GM19035 (cell line): Measurements from ENCODE around the gene EMC6.
"Not testable (repeated sequence)": the region's sequence is repeated elsewhere in the genome, so short reads cannot be mapped to it uniquely, and the experiment has no call there.

Experiments
- ATAC-seq: cut with Tn5 transposase; IDR thresholded peaks from one replicate; pipeline ENCODE4 v1.9.1; 2021; ENCODE audit not compliant: unreplicated experiment

Gene EMC6

GRCh38 chr17:3679531-3680126 lies 11.0 kb downstream of the EMC6 start:
- no peak for ATAC-seq

DNA sequence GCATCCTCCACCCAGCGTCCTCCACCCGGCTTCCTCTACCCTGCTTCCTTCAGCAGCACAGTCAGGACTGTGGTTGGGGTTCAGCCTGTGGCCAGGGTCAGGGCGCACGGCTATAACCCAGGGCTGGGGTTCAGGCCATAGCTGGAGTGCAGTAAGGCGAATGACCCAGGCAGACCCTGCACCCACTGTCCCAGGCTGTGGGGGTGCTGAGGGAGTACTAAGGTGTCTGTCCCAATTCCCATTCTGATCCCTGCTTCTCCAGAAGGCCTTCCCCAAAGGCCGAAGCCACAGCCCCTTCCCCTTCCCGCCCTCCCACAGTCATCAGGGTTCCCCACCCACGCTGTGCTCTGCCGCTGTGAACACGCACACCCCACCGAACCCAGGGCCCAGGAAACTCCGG lies 12.4 kb downstream of the EMC6 start:
- ATAC-seq, result no peak

DNA sequence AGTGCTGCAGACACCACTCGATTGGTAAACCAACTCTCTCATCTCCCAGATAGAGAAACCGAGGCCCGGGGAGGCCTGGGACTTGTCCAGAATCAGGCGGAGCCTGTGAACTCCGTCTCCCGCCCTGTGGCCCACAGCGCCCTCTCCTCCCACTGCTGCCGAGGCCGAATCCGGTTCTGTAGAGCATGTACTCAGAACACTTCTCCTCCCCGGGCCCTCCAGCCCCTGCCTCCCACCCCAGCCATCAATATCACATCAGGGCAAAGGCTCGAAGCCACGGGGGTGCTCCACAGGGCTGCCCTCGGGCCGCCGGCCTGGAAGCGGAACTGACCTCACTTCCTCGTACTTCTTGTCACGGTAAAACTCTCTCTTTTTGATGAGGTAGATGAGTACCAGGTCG lies 13.0 kb downstream of the EMC6 start:
- ATAC-seq, result no peak

- no peak for ATAC-seq
Observed at GRCh38 chr17:3682033-3682432, 13.4 kb downstream of the EMC6 start.

GRCh38 chr17:3683054-3683511 lies 14.5 kb downstream of the EMC6 start:
- ATAC-seq, result no peak

DNA sequence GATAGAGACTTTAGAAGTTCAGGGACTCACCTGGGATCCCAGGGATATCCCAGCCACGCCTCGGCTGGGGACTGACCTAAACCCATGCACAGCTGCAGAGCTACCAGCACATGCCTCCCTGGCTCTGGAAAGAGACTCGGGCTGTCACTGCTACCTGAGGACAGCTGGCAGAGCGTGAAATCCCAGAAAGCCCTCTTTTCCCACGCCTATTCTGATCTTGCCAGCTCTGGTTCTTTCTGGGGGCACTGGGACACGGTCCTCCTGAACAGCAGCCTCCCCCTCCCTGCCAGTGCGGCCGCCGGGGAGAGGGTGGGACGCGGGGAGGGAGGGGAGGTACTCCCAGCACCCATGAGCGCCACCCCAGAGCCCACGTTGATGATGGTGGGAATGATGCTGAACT lies 16.6 kb downstream of the EMC6 start:
- ATAC-seq, result no peak

DNA sequence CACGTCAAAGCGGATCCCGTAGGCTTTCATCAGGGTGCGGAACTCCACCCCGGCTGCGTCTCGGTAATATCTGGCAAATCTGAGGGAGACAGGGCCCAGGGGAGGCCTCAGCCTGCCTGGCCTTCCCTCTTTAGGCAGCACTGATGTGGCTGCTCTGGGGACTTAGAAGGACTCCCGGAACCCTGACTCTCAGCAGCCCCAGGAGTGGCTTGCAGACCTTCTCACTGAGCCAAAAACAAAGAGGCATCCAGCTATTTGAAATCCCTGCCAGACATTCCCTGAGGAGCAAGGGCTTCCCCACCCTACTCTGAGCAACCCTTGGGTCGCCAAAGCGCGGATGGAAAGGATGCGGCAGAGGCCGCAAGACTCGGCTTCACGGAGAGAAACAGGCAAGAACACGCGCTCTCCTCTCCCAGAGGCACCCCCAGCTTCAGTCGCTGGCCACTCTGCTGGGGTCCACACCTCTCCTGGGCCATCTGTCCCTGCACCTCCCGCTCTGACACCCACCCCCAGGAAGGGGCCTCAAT lies 19.5 kb downstream of the EMC6 start:
- no peak for ATAC-seq

GRCh38 chr17:3688852-3689261 lies 20.2 kb downstream of the EMC6 start:
- ATAC-seq, result no peak

DNA sequence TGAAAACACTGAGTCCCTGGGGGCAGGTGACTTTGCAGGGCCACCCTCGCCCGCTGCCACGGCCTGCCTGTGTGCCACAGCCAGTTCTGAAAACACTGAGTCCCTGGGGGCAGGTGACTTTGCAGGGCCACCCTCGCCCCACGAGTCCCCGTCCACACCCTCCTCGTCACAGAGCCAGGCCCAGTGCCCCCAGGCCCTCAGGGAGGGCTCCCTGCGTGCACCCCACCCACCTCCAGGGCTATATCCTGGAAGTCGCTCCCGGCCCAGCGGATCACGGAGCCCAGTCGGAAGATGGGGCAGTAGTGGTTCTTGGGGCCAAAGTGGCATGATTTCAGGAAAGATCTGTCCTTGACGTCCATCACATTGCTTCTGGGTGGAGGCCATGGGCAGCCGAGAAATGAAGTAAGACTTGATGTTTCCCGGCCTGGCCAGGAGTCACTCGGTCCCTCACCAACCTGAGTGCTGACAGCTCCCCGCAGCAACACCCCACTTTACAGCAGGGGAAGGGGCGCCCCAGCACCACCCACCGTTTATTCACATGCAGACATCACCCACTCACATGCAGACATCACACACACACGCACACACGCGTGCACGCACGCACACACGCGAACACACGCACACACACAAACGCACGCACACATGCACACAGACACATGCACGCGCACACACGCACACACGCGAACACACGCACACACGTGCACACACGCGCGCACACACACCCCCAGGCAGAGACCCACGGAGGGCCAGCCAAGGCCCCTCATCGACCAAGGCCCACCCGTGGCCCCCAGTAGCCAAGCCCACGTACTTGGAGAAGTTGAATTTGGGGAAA lies 20.9 kb downstream of the EMC6 start:
- no peak for ATAC-seq

GRCh38 chr17:3690094-3690715 lies 21.6 kb downstream of the EMC6 start:
- ATAC-seq, result no peak

DNA sequence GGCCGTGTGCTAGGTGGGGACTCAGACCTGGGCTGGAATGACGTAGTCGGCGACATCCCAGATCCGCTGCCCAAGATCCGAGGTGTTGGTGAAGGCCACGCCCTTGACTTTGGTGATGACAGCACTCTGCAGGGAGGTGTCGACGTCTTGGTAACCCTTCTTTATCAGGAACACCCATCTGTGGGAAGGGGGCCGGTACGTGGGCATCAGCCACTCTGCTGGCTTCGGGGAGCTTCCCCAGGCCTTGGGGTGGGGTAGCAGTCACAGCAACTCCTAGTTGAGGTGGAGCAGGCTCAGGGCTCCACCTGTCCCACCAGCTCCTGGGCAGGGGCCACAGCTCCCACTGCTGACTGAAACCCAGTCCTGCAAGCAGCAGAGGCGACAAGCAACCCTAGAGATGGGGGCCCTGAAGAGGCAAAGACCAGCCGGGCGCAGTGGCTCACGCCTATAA lies 23.0 kb downstream of the EMC6 start:
- no peak for ATAC-seq

DNA sequence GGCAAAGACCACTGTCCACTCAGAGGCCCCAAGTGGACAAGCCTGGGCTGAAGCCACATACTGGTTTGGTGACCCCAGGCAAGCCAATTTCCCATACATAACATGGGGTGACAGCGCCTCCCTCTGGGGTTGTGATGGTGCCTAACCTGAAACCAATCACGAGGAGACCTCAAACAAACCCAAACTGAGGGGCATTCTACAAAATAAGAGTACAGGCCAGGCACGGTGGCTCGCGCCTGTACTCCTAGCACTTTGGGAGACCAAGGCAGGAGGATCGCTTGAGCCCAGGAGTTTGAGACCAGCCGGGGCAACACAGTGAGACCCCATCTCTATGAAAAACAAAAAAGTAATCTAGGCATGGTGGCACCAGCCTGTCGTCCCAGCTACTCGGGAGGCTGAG lies 23.7 kb downstream of the EMC6 start:
- ATAC-seq, result no peak

DNA sequence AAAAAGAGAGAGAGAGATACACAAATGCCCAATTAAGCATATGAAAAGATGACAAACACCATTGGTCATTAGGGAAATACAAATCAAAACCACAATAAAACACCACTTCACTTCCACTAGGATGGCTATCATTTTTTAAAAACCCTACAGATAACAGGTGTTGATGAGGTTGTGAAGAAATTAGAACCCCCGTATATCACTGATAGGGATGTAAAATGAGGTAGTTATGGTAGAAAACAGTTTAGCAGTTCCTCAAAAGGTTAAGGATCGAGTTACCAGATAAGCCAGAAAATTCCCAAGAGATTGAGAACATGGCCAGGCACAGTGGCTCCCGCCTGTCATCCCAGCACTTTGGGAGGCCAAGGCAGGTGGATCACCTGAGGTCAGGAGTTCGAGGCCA lies 24.5 kb downstream of the EMC6 start:
- ATAC-seq, result no peak

DNA sequence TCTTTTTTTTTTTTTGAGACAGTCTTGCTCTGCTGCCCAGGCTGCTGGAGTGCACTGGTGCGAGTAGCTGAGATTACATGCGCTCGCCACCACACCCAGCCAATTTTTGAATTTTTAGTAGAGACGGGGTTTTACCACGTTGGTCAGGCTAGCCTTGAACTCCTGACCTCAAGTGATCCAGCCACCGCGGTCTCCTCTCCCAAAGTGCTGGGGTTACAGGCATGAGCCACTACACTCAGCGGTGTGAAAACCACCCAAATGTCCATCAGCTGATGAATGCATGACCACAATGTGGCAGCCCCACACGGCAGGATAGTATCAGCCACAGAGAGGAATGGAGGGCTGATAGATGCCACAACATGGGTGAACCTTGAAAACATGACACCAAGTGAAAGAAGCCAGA lies 25.2 kb downstream of the EMC6 start:
- peak; percentile 54 for ATAC-seq

GRCh38 chr17:3695129-3695722 lies 26.6 kb downstream of the EMC6 start:
- ATAC-seq, result no peak

DNA sequence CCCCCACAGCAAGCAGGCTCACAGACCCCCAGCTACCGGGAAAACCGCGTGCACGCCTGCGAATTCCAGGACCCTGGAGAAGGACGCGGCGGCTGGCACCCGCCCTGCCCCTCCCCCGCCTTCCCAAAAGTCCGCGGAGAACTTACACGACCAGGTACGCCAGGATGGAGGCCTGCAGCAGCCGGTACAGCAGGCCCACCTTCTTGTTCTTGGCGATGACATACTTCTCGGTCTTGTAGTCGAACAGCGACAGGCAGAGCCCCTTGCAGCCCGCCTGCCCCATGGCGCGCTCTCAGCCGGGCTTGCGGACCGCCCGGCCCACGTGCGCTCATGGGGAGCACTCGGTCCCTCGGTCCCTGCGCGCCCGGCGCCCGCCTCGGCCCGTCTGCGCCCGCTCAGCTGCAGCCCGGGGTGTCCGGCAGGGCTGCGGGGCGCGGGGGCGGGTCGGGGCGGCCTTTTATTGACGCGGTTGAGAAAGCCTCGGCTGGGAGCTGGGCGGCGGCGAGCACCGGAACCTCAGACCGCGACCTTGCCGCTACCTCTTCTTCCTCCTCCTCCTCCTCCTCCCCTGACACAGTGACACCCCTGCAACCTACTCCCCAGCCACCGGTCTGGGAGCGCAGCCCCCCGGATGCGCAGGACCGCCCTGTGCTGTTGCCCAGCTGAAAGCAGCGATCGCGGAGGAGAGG lies 27.3 kb downstream of the EMC6 start, which contains the start of gene P2RX5:
TSS of gene P2RX5 (minus strand) at position 433 of the 689 bp plus-strand sequence. CDS start at position 283, 150 bp downstream.
- ATAC-seq, result peak; percentile 37

DNA sequence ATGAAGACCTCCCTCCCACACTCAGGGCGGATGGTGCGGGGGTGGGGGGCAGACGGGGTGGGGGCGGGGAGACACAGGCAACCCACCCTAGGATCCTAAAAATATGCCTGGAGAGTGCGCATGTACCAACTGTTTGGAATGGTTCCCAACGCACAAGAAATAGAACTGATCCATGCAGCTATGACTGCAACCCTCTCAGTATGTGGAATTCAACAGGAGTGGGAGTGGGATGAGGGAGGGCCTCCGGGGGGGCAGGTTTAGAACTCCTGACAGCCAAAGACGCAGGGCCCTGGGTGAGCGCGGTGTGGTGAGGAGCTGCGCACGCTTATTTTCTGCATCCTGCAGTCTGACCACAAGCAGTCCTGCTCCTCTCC lies 28.5 kb downstream of the EMC6 start:
- no peak for ATAC-seq

GRCh38 chr17:3698139-3698538 lies 29.5 kb downstream of the EMC6 start:
- ATAC-seq, result no peak

DNA sequence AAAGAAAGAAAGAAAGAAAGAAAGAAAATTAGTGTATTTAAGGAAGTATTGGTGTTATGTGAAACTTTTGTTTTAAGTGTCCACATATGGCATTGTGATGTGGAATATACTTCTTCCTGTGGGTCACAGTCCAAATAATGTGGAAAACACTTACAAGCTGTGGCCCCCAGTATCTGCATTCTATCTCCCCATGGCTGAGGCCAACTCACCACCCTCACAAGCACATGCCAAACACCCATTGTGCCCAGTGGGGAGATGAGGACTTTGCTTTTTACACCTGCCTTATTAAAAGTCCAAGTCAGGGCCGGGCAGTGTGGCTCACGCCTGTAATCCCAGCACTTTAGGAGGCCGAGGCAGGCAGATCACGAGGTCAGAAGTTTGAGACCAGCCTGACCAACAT lies 31.3 kb downstream of the EMC6 start:
- no peak for ATAC-seq

GRCh38 chr17:3702041-3702539 lies 33.5 kb downstream of the EMC6 start:
- not testable (repeated sequence) for ATAC-seq
